ENCODE results near the gene TNFAIP8. TPM values are rescaled to one million over a fixed set of nuclear protein-coding genes. Genes with fewer than 3 reads are reported as not detected.
A peak's percentile ranks its signal among the peaks of the same experiment; 100 is the strongest.
"Not testable (repeated sequence)": the region's sequence is repeated elsewhere in the genome, so short reads cannot be mapped to it uniquely, and the experiment has no call there.

Gene TNFAIP8
- total RNA-seq, 4 donors from 2014 or later: 19.5 to 44.6 (median 34.9) TPM

GRCh38 chr5:119412279-119413227 is 56.7 kb downstream of the TNFAIP8 start:
- Histone ChIP-seq H3K36me3 (no peaks in the 10 kb centered on the region), H3K4me1 (peaks cover 12 to 36% (median 13%) of the 10 kb centered on the region in 3 donors), H3K9me3 (no peaks in the 10 kb centered on the region), H3K27ac (peak overlapping the region in 2 of 4 donors; percentile 87), H3K4me3 (peak overlapping the region in 3 of 4 donors; percentile 51 to 70 (median 52)), H3K27me3 (no peaks in the 10 kb centered on the region)
- TF ChIP-seq, protein P1, sequence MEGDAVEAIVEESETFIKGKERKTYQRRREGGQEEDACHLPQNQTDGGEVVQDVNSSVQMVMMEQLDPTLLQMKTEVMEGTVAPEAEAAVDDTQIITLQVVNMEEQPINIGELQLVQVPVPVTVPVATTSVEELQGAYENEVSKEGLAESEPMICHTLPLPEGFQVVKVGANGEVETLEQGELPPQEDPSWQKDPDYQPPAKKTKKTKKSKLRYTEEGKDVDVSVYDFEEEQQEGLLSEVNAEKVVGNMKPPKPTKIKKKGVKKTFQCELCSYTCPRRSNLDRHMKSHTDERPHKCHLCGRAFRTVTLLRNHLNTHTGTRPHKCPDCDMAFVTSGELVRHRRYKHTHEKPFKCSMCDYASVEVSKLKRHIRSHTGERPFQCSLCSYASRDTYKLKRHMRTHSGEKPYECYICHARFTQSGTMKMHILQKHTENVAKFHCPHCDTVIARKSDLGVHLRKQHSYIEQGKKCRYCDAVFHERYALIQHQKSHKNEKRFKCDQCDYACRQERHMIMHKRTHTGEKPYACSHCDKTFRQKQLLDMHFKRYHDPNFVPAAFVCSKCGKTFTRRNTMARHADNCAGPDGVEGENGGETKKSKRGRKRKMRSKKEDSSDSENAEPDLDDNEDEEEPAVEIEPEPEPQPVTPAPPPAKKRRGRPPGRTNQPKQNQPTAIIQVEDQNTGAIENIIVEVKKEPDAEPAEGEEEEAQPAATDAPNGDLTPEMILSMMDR (IDR thresholded peaks at IDR 0.05): no peak
- no peak for TF ChIP-seq POLR2A (IDR thresholded peaks at IDR 0.05)
- WGBS, 2 donors: 28 to 33% methylated on average over 9 of the region's 9 CpGs
- intact Hi-C loops (cut with DNase I): loop anchor here (5.0 kb wide), 1 partner anchor 145 kb away; no protein-coding TSS in a partner anchor
- DNase-seq: no peak

GRCh38 chr5:119414124-119414734 is 58.4 kb downstream of the TNFAIP8 start:
- H3K27me3 ChIP-seq, DNase-seq, H3K27ac ChIP-seq, H3K36me3 ChIP-seq, H3K4me3 ChIP-seq, H3K9me3 ChIP-seq: not testable (repeated sequence)
- intact Hi-C loops (cut with DNase I): loop anchor here (5.0 kb wide), 1 partner anchor 147 kb away; no protein-coding TSS in a partner anchor
- H3K4me1 ChIP-seq: peaks cover 25 to 53% (median 27%) of the 10 kb centered on the region in 3 donors
- WGBS, 2 donors: 62 to 86% methylated on average over 13 of the region's 13 CpGs

GRCh38 chr5:119417891-119418605 is 62.2 kb downstream of the TNFAIP8 start:
- H3K27me3 ChIP-seq: no peaks in the 10 kb centered on the region
- intact Hi-C loops (cut with DNase I): no loop called here
- TF ChIP-seq POLR2A (IDR thresholded peaks at IDR 0.05): no peak
- TF ChIP-seq, protein P1 (IDR thresholded peaks at IDR 0.05): no peak
- DNase-seq: no peak
- H3K36me3 ChIP-seq: no peaks in the 10 kb centered on the region
- 41% methylated on average over 5 of the region's 5 CpGs for WGBS, 2 donors
- H3K9me3 ChIP-seq: no peaks in the 10 kb centered on the region
- peak overlapping the region; percentile 31 to 73 (median 64) for H3K27ac ChIP-seq
- peak overlapping the region in 1 of 4 donors; percentile 4 for H3K4me3 ChIP-seq
- peaks cover 26 to 67% (median 36%) of the 10 kb centered on the region in 3 donors for H3K4me1 ChIP-seq

DNA sequence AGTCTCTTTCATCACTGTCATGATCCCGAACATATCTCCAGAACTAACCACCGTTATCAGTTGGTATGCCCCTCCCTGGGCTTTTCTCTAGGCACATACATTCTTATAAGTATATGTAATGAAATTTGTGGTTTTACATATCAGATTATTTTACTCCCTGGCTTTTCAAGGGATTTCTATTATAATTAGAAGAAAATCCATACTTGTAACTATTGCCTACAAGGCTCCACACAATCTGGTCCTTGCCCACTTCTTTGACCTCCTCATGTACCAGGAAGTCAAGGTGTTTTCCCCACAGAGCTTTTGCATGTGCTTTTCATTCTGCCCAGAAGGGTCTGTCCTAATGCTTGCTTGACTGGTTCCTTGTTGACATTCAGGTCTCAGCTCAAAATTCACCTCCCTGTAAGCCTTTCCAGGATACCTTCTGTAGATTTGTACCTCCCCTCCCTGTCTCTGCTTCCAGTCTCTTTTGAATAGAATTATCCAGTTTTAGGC is 62.8 kb downstream of the TNFAIP8 start:
- TF ChIP-seq POLR2A (IDR thresholded peaks at IDR 0.05): no peak
- TF ChIP-seq, protein P1 (IDR thresholded peaks at IDR 0.05): peak in 1 of 6 experiments; percentile 3
- peak overlapping the region; percentile 31 to 73 (median 64) for H3K27ac ChIP-seq
- H3K9me3 ChIP-seq: no peaks in the 10 kb centered on the region
- H3K36me3 ChIP-seq: no peaks in the 10 kb centered on the region
- WGBS, 2 donors: 31 to 35% methylated on average over 2 of the region's 2 CpGs
- H3K4me3 ChIP-seq: no peak overlapping the region
- intact Hi-C loops (cut with DNase I): no loop called here
- no peak for DNase-seq
- H3K27me3 ChIP-seq: no peaks in the 10 kb centered on the region
- peaks cover 26 to 73% (median 42%) of the 10 kb centered on the region in 3 donors for H3K4me1 ChIP-seq

- Histone ChIP-seq H3K27ac (peak overlapping the region in 3 of 4 donors; percentile 63 to 73 (median 68)), H3K4me1 (peaks cover 26 to 80% (median 44%) of the 10 kb centered on the region in 3 donors)
- no peak for DNase-seq
These were observed 64.3 kb downstream of the TNFAIP8 start for GRCh38 chr5:119420169-119420568.

More at GRCh38 chr5:119420169-119420568, 64.3 kb downstream of the TNFAIP8 start:
- Histone ChIP-seq H3K4me3 (no peak overlapping the region), H3K9me3 (no peaks in the 10 kb centered on the region), H3K27me3 (no peaks in the 10 kb centered on the region), H3K36me3 (no peaks in the 10 kb centered on the region)
- TF ChIP-seq POLR2A (IDR thresholded peaks at IDR 0.05): no peak
- TF ChIP-seq, protein P1 (IDR thresholded peaks at IDR 0.05): no peak
- 30 to 38% methylated on average over 2 to 3 of the region's 3 CpGs for WGBS, 2 donors
- intact Hi-C loops (cut with DNase I): no loop called here

All from esophagus squamous epithelium (tissue), 5 donors.